Progenitor cell of endocrine pancreas (in vitro differentiated cells): Measurements from ENCODE around the gene DOK4. TPM values are rescaled to one million over a fixed set of nuclear protein-coding genes. Genes with fewer than 3 reads are reported as not detected.

Experiments
- DNase-seq: peaks from one replicate; pipeline ENCODE4 v3.0.0; 2021; ENCODE audit warnings: low spot score; ENCODE audit not compliant: unreplicated experiment
- H3K27ac Mint-ChIP-seq: 2 replicates; pipeline ENCODE4 v1.8.0; 2021; ENCODE audit warnings: mild to moderate bottlenecking, moderate library complexity, mixed read lengths
- H3K27me3 Mint-ChIP-seq: 2 replicates; pipeline ENCODE4 v1.8.0; 2021; ENCODE audit warnings: mixed read lengths
- H3K36me3 Mint-ChIP-seq: 2 replicates; pipeline ENCODE4 v1.8.0; 2022; ENCODE audit warnings: mixed read lengths; ENCODE audit not compliant: insufficient read depth
- H3K4me1 Mint-ChIP-seq: 2 replicates; pipeline ENCODE4 v1.8.0; 2021; ENCODE audit warnings: low read depth, mixed read lengths
- H3K4me3 Mint-ChIP-seq: 2 replicates; pipeline ENCODE4 v1.8.0; 2021; ENCODE audit warnings: low read depth, mild to moderate bottlenecking, moderate library complexity, mixed read lengths
- H3K9me3 Mint-ChIP-seq: 2 replicates; pipeline ENCODE4 v1.8.0; 2021; ENCODE audit warnings: low read depth, mixed read lengths
- long read RNA-seq: library from polyadenylated mRNA; unstranded; transcript quantifications from one replicate; pipeline ENCODE4 v2.0.0, GENCODE V29; 2020
- total RNA-seq: library from RNA; stranded (reverse); gene quantifications from 2 replicates; pipeline ENCODE4 v1.2.1, GENCODE V29; 2021
- TF ChIP-seq, protein P1 (sequence below): fragments of 200-600 bp; sonication (generic); IDR thresholded peaks from one replicate; pipeline ENCODE4 v1.5.0; 2021; ENCODE audit warnings: antibody characterized with exemption, mild to moderate bottlenecking; ENCODE audit not compliant: unreplicated experiment

DOK4 gene
- 35.0 and 38.6 TPM in 2 replicates for total RNA-seq
- long read RNA-seq, partial matches to known transcripts: 6 of 46 reads
- long read RNA-seq, other reads (novel, unspliced or antisense): 38 of 46 reads

DNA sequence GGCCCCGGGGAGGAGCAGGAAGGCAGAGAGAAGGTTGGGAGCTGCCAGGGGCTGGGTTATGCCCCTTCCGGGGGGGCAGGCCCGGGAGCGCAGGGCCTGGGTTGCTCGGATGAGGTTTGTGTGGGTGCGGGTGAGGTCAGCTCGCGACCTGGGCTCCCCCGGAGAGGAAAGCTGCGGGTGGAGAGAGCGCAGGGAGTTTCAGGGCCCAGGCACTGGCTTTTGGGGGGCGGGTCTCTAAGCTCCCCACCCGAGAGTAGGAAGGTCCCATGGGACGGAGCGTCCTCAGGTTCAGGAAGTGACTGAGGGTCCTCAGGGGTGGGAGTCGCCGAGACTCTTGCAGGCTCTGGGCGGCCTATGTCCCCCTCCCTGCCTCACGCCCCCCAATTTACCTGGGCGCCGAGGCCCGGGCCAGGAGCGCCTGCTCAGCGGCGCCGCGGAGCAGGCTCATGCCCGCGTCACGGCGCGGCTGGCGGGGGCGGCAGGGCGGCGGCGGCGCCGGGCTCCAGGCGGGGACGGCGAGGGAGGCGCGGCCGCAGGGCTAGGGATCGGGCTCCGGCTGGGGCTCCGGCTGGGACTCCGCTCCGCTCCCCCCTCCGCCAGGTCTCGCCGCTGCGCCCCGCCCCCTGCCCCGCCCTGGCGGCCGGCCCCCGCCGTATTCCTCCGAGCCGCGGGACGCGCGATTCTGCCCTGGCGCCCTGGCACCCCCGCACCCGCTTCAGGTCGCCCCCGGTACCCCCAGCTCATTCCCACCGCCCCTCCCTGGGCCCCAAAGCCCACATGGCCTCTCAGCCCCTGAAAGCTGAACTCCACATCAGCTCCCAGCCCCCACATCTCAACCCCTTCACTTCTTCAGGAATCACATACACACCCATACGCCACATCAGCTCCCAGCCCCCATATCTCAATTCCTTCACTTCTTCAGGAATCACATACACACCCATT, at the start of gene DOK4:
TSS of gene DOK4 (minus strand) at position 578 of the 942 bp plus-strand sequence. CDS start 6,986 bp downstream, outside the sequence.
- TF ChIP-seq, protein P1, sequence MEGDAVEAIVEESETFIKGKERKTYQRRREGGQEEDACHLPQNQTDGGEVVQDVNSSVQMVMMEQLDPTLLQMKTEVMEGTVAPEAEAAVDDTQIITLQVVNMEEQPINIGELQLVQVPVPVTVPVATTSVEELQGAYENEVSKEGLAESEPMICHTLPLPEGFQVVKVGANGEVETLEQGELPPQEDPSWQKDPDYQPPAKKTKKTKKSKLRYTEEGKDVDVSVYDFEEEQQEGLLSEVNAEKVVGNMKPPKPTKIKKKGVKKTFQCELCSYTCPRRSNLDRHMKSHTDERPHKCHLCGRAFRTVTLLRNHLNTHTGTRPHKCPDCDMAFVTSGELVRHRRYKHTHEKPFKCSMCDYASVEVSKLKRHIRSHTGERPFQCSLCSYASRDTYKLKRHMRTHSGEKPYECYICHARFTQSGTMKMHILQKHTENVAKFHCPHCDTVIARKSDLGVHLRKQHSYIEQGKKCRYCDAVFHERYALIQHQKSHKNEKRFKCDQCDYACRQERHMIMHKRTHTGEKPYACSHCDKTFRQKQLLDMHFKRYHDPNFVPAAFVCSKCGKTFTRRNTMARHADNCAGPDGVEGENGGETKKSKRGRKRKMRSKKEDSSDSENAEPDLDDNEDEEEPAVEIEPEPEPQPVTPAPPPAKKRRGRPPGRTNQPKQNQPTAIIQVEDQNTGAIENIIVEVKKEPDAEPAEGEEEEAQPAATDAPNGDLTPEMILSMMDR: no peak
- H3K27ac Mint-ChIP-seq: peak within 1 kb of the TSS; percentile 69
- no peaks in the 10 kb centered on the region for H3K9me3 Mint-ChIP-seq
- peaks cover 21% of the 10 kb centered on the region for H3K4me1 Mint-ChIP-seq
- H3K36me3 Mint-ChIP-seq: no peaks in the 10 kb centered on the region
- peak; percentile 75 for DNase-seq
- peaks cover 6% of the 10 kb centered on the region for H3K27me3 Mint-ChIP-seq
- peak within 1 kb of the TSS; percentile 91 for H3K4me3 Mint-ChIP-seq

DNA sequence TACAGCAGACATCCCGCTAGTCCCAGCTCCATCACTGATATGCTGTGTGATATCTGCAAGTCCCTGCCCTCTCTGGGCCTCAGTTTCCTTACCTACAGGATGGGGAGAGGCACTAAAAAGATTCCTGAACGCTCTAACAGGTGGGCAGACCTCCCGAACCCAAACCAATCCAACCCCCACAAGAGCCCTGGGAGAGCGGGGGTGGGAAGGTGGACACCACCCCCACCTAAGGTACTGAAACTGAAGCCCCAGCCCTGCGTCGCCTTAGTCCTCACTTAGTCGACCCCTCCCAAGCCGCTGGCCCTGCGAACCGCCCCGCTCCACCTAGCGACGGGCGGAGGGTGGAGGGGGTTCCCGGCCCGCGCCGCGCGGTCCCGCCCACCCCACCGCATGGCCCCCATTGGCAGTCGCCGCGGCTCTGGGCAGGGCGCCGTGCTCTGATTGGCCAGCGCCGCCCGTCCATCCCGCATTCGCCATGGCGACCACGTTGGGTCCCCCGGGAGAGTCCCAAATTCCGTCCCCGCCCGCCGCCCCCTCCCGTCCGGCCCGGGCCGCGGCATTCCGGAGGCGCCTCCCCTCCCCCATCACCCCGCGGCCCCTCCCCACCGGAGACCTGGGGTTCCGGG, 49.5 kb upstream of the DOK4 start:
- peak overlapping the region; percentile 93 for H3K27ac Mint-ChIP-seq
- peaks cover 3% of the 10 kb centered on the region for H3K36me3 Mint-ChIP-seq
- H3K4me3 Mint-ChIP-seq: peak overlapping the region; percentile 83
- DNase-seq: peak; percentile 92
- H3K9me3 Mint-ChIP-seq: no peaks in the 10 kb centered on the region
- H3K4me1 Mint-ChIP-seq: peaks cover 7% of the 10 kb centered on the region
- peaks cover 24% of the 10 kb centered on the region for H3K27me3 Mint-ChIP-seq
- TF ChIP-seq, protein P1: peak; percentile 27

- H3K4me3 Mint-ChIP-seq: peak overlapping the region; percentile 83
- H3K4me1 Mint-ChIP-seq: peaks cover 7% of the 10 kb centered on the region
- peaks cover 3% of the 10 kb centered on the region for H3K36me3 Mint-ChIP-seq
- H3K9me3 Mint-ChIP-seq: no peaks in the 10 kb centered on the region
- TF ChIP-seq, protein P1: no peak
- DNase-seq: no peak
- no peak overlapping the region for H3K27ac Mint-ChIP-seq
- peaks cover 29% of the 10 kb centered on the region for H3K27me3 Mint-ChIP-seq
These were observed 48.8 kb upstream of the DOK4 start for GRCh38 chr16:57534881-57535658.

DNA sequence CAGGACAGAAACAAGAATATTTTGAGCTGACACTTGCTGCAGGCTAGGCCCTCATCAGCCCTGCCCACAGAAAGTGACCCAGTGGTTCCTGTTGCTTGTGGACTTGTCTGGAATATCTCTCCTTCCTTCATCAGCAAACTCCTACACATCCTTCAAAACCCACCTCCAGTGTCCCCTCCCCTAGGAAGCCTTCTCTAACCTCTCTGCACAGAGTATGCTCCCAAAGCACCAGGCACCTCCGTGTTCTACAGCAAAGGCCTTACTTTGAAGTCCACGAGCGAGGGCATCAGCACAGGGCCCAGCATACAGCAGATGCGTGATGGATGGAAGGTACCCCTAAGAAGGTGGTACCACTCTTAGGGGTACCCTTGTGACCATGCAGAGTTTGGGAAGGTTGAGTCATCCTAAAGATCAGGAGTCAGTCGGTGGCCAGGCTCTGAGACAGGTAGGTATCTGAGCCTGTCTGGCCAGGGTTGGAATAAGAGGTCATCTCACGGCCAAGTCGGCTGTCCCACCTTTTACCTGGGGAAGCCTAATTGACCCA, 48.1 kb upstream of the DOK4 start:
- TF ChIP-seq, protein P1: no peak
- peaks cover 35% of the 10 kb centered on the region for H3K27me3 Mint-ChIP-seq
- DNase-seq: no peak
- no peak overlapping the region for H3K27ac Mint-ChIP-seq
- H3K9me3 Mint-ChIP-seq: no peaks in the 10 kb centered on the region
- peaks cover 3% of the 10 kb centered on the region for H3K36me3 Mint-ChIP-seq
- H3K4me1 Mint-ChIP-seq: peaks cover 10% of the 10 kb centered on the region
- peak overlapping the region; percentile 83 for H3K4me3 Mint-ChIP-seq
